PC-3 (cell line): ENCODE measurements around the gene CHID1. TPM values are rescaled to one million over a fixed set of nuclear protein-coding genes. Genes with fewer than 3 reads are reported as not detected.

Experiments
- ATAC-seq: fragments of 200-7000 bp; cut with Tn5 transposase; 2 replicates; pipeline ENCODE4 v1.9.1; 2020; ENCODE audit warnings: mild to moderate bottlenecking, moderate library complexity
- BruUV-seq: library from RNA; stranded (reverse); fragments of 400-500 nt; replicated peaks from 2 replicates; lab custom pipeline; 2021; lab: Mats Ljungman, UMichigan
- CTCF ChIA-PET: fragments of 300-600 bp; sonication (Branson Sonifier 250); formaldehyde crosslinking; loops from one replicate; lab custom pipeline; 2022; ENCODE audit warnings: antibody characterized with exemption; lab: Charles Lee
- POLR2A ChIA-PET: fragments of 300-600 bp; sonication (Branson Sonifier 250); formaldehyde crosslinking; loops from one replicate; lab custom pipeline; 2022; ENCODE audit warnings: antibody characterized with exemption; ENCODE audit not compliant: unreplicated experiment; lab: Charles Lee
- DNase-seq: peaks from one replicate; pipeline ENCODE4 v3.0.0-alpha.2; 2015
- H2AFZ ChIP-seq: fragments of 300-600 bp; sonication (generic); 2 replicates; pipeline ENCODE4 v1.6.0; 2016; ENCODE audit warnings: antibody characterized with exemption, low read length
- H3F3A ChIP-seq: fragments of 300-600 bp; sonication (generic); one replicate; pipeline ENCODE4 v1.6.0; 2017; ENCODE audit warnings: antibody characterized with exemption, low read length, control low read depth, mild to moderate bottlenecking; ENCODE audit not compliant: unreplicated experiment
- H3K27ac ChIP-seq: fragments of 300-600 bp; sonication (generic); 2 replicates; pipeline ENCODE4 v1.5.1; 2016; ENCODE audit warnings: mild to moderate bottlenecking, low read length
- H3K27me3 ChIP-seq: fragments of 300-600 bp; sonication (generic); 2 replicates; pipeline ENCODE4 v1.6.1; 2016; ENCODE audit warnings: low read length, mixed read lengths
- H3K36me3 ChIP-seq: fragments of 300-600 bp; sonication (generic); 2 replicates; pipeline ENCODE4 v1.6.1; 2016; ENCODE audit warnings: low read depth, mixed run types, low read length, mixed read lengths
- H3K4me1 ChIP-seq: fragments of 300-600 bp; sonication (generic); 2 replicates; pipeline ENCODE4 v1.5.1; 2016; ENCODE audit warnings: low read length; ENCODE audit not compliant: insufficient read depth
- H3K4me2 ChIP-seq: fragments of 300-600 bp; sonication (generic); 2 replicates; pipeline ENCODE4 v1.6.0; 2016; ENCODE audit warnings: low read length
- H3K4me3 ChIP-seq: fragments of 300-600 bp; sonication (generic); 2 replicates; pipeline ENCODE4 v1.5.1; 2016; ENCODE audit warnings: mild to moderate bottlenecking, low read length, mixed read lengths
- H3K79me2 ChIP-seq: fragments of 300-600 bp; sonication (generic); 2 replicates; pipeline ENCODE4 v1.6.1; 2017; ENCODE audit warnings: low read length, mixed read lengths
- H3K9ac ChIP-seq: fragments of 300-600 bp; sonication (generic); 2 replicates; pipeline ENCODE4 v1.6.0; 2016; ENCODE audit warnings: mild to moderate bottlenecking, low read length
- H3K9me2 ChIP-seq: fragments of 300-600 bp; sonication (generic); replicated peaks from 2 replicates; pipeline ENCODE4 v1.6.1; 2016; ENCODE audit warnings: mixed run types, low read length, mixed read lengths
- H3K9me3 ChIP-seq: fragments of 300-600 bp; sonication (generic); 2 replicates; pipeline ENCODE4 v1.6.1; 2016; ENCODE audit warnings: low read length, mixed read lengths
- H4K20me1 ChIP-seq: fragments of 300-600 bp; sonication (generic); 2 replicates; pipeline ENCODE4 v1.6.1; 2016; ENCODE audit warnings: low read length, mixed read lengths
- EZH2 ChIP-seq: fragments of 300-600 bp; sonication (generic); IDR thresholded peaks from one replicate; pipeline ENCODE4 v1.6.1; 2017; ENCODE audit warnings: antibody characterized with exemption, mild to moderate bottlenecking, low read length; ENCODE audit not compliant: unreplicated experiment
- EZH2phosphoT487 ChIP-seq: fragments of 300-600 bp; sonication (generic); IDR thresholded peaks from 2 replicates; pipeline ENCODE4 v1.6.1; 2018; ENCODE audit warnings: mild to moderate bottlenecking, antibody characterized with exemption, low read length, borderline replicate concordance
- intact Hi-C: fragments of 100-400 bp; cut with micrococcal nuclease; formaldehyde crosslinking; loops from 2 replicates; pipeline ENCODE4 v1.9.0; 2023
- total RNA-seq: library from RNA; depleted of rRNA; stranded (reverse); fragments of >200 nt; gene quantifications from 2 replicates; pipeline ENCODE4 v1.2.3, GENCODE V29; 2014
- TF ChIP-seq, protein P1 (sequence below): fragments of 300-600 bp; sonication (generic); conservative IDR thresholded peaks from 2 replicates; pipeline ENCODE4 v1.5.1; 2017; ENCODE audit warnings: antibody characterized with exemption, low read depth, mild to moderate bottlenecking, low read length

Gene CHID1
- total RNA-seq, 1 experiment from 2014 or later = 70.2 TPM

DNA sequence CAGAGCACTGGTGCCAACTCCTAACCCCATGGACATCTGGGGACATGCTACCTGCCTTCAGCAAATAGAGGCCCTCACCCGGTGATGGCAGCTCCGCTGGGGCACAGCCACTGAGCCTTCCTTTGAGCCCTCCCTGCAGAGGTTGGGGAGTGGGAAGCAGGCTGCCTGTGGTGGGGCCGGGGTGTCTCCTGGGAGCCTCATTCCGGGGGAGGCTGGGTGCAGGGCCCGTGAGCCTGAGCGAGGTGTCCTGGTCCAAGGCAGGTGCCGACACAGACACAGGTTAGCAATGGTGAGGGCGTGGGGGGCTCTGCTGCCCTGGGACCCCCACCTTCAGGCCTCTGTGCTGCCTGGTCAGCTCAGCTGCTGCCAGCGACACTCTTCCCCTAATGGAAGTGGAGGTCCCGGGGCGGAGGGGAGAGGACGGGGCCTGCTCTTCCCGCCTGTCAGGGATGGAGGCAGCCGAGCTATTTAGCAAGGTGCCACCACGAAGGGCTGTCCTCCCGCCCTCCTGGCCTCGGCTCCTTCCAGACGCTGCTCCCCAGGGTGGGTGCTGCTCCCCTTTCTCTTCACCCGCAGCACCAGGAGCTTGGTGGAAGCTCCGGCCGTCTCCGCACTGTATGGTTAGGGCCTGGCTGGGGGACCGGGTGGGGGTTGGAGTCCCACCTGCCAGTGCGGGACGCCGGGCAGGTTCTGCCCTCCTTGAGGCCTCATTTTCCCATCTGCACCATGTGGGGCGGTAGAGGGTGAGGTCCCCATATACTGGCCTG, 56.7 kb downstream of the CHID1 start:
- CTCF ChIA-PET = no interaction called here
- no TSS peak for BruUV-seq
- H4K20me1 ChIP-seq = no peaks in the 10 kb centered on the region
- H3K9me3 ChIP-seq = no peaks in the 10 kb centered on the region
- H3K27ac ChIP-seq = no peak overlapping the region
- DNase-seq = no peak
- POLR2A ChIA-PET = no interaction called here
- H3K9me2 ChIP-seq = no peaks in the 10 kb centered on the region
- no peaks in the 10 kb centered on the region for H3K36me3 ChIP-seq
- no peaks in the 10 kb centered on the region for H3K4me1 ChIP-seq
- H3K27me3 ChIP-seq = no peaks in the 10 kb centered on the region
- intact Hi-C loops = no loop called here
- no peak overlapping the region for H3K9ac ChIP-seq
- no peak overlapping the region for H3K4me3 ChIP-seq
- H2AFZ ChIP-seq = no peak overlapping the region
- no peak for ATAC-seq
- no peak overlapping the region for H3K4me2 ChIP-seq
- H3K79me2 ChIP-seq = no peaks in the 10 kb centered on the region
- H3F3A ChIP-seq = no peaks in the 10 kb centered on the region
- TF ChIP-seq EZH2phosphoT487 (no peak), EZH2 (no peak)
- TF ChIP-seq, protein P1, sequence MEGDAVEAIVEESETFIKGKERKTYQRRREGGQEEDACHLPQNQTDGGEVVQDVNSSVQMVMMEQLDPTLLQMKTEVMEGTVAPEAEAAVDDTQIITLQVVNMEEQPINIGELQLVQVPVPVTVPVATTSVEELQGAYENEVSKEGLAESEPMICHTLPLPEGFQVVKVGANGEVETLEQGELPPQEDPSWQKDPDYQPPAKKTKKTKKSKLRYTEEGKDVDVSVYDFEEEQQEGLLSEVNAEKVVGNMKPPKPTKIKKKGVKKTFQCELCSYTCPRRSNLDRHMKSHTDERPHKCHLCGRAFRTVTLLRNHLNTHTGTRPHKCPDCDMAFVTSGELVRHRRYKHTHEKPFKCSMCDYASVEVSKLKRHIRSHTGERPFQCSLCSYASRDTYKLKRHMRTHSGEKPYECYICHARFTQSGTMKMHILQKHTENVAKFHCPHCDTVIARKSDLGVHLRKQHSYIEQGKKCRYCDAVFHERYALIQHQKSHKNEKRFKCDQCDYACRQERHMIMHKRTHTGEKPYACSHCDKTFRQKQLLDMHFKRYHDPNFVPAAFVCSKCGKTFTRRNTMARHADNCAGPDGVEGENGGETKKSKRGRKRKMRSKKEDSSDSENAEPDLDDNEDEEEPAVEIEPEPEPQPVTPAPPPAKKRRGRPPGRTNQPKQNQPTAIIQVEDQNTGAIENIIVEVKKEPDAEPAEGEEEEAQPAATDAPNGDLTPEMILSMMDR = no peak

DNA sequence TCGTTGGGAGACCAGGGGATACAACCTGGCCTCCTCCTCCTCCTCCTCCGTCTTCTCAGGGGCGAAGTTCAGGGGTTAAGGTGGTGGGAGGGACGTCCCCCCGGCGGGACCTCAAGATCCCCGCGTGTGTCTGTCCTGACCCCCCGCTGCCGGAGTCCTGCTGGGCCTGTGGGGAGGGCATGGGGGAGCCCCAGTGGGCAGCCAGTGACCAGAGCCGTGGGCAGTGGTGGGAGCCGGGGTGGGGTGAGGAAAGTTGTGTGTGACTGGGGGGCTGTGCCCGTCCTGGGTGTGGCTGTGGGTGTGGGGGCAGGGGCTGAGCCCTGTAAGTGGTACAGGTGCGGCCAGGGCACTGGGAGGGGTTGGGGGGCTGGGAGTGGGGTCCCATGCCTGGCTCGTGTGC, 57.8 kb downstream of the CHID1 start:
- H3K27ac ChIP-seq = no peak overlapping the region
- 0 out of 2 replicates have a peak, but pooled peaks cover 5% of the 10 kb centered on the region for H3K79me2 ChIP-seq
- TF ChIP-seq, protein P1 = no peak
- TF ChIP-seq EZH2 (no peak), EZH2phosphoT487 (no peak)
- H3K9me3 ChIP-seq = no peaks in the 10 kb centered on the region
- H3F3A ChIP-seq = no peaks in the 10 kb centered on the region
- intact Hi-C loops = no loop called here
- no peaks in the 10 kb centered on the region for H3K9me2 ChIP-seq
- ATAC-seq (no peak), DNase-seq (no peak)
- ChIA-PET POLR2A (no interaction called here), CTCF (no interaction called here)
- no peaks in the 10 kb centered on the region for H3K4me1 ChIP-seq
- H2AFZ ChIP-seq = no peak overlapping the region
- no peaks in the 10 kb centered on the region; the same call in 1 of the 2 replicates for H3K36me3 ChIP-seq
- no TSS peak for BruUV-seq
- no peak overlapping the region for H3K9ac ChIP-seq
- no peak overlapping the region for H3K4me2 ChIP-seq
- no peaks in the 10 kb centered on the region for H4K20me1 ChIP-seq
- no peak overlapping the region for H3K4me3 ChIP-seq
- no peaks in the 10 kb centered on the region for H3K27me3 ChIP-seq
